Panc1 (cell line): Measurements from ENCODE around the gene HCK. TPM values are rescaled to one million over a fixed set of nuclear protein-coding genes. Genes with fewer than 3 reads are reported as not detected.

Experiments
- ATAC-seq: fragments of 200-7000 bp; cut with Tn5 transposase; 2 replicates; pipeline ENCODE4 v1.9.1; 2020; ENCODE audit warnings: mild to moderate bottlenecking, moderate library complexity
- BruUV-seq: library from RNA; stranded (reverse); fragments of 400-500 nt; replicated peaks from 2 replicates; lab custom pipeline; 2021; lab: Mats Ljungman, UMichigan
- CTCF ChIA-PET: fragments of 300-600 bp; sonication (Branson Sonifier 250); formaldehyde crosslinking; loops from one replicate; lab custom pipeline; 2022; ENCODE audit warnings: antibody characterized with exemption; lab: Charles Lee
- POLR2A ChIA-PET: fragments of 300-600 bp; sonication (Branson Sonifier 250); formaldehyde crosslinking; loops from one replicate; lab custom pipeline; 2022; ENCODE audit warnings: antibody characterized with exemption; lab: Charles Lee
- DNase-seq: peaks from one replicate; pipeline ENCODE4 v3.0.0-alpha.2; 2010; ENCODE audit warnings: low read depth, low spot score
- H3K27ac ChIP-seq: 2 replicates; pipeline ENCODE4 v1.5.1; 2011; ENCODE audit warnings: mild to moderate bottlenecking, low read length, inconsistent platforms
- H3K27me3 ChIP-seq: fragments of 200-500 bp; sonication (Bioruptor generic); 2 replicates; pipeline ENCODE4 v1.6.0; 2014; ENCODE audit warnings: low read length, inconsistent platforms; ENCODE audit not compliant: control insufficient read depth, insufficient read depth
- H3K36me3 ChIP-seq: fragments of 200-500 bp; sonication (Bioruptor generic); 2 replicates; pipeline ENCODE4 v1.5.1; 2014; ENCODE audit warnings: inconsistent platforms, mild to moderate bottlenecking, low read length, moderate library complexity; ENCODE audit not compliant: control insufficient read depth, insufficient read depth
- H3K4me1 ChIP-seq: 2 replicates; pipeline ENCODE4 v1.5.1; 2011; ENCODE audit warnings: inconsistent platforms, mild to moderate bottlenecking, low read length, moderate library complexity; ENCODE audit not compliant: control insufficient read depth, insufficient read depth
- H3K4me3 ChIP-seq, 2 experiments: 2 replicates each; pipeline ENCODE4 v1.5.1; 2011 to 2012; ENCODE audit warnings: low read depth in 2 of 2, low read length in 2 of 2, mild to moderate bottlenecking in 2 of 2, inconsistent platforms in 1 of 2, moderate library complexity in 1 of 2
- H3K9me3 ChIP-seq: fragments of 200-500 bp; sonication (Bioruptor generic); 2 replicates; pipeline ENCODE4 v1.5.1; 2014; ENCODE audit warnings: low read depth, mild to moderate bottlenecking, inconsistent platforms, low read length, moderate library complexity; ENCODE audit not compliant: control insufficient read depth, insufficient read depth
- CTCF ChIP-seq: fragments of 450-650 bp; IDR thresholded peaks from 2 replicates; pipeline ENCODE4 v1.5.1; 2017; ENCODE audit warnings: mild to moderate bottlenecking
- POLR2AphosphoS5 ChIP-seq: IDR thresholded peaks from 2 replicates; pipeline ENCODE4 v1.6.1; 2012; ENCODE audit warnings: mild to moderate bottlenecking, low read depth, low read length, moderate library complexity
- REST ChIP-seq, 2 experiments: IDR thresholded peaks; 2 replicates each; pipeline ENCODE4 v1.6.1; 2011 to 2012; ENCODE audit warnings: low read depth in 2 of 2, control low read depth in 1 of 2, low read length in 1 of 2, mild to moderate bottlenecking in 1 of 2, moderate library complexity in 1 of 2; ENCODE audit not compliant: insufficient read depth in 1 of 2
- SIN3A ChIP-seq: IDR thresholded peaks from 2 replicates; pipeline ENCODE4 v1.6.1; 2012; ENCODE audit warnings: low read depth, mild to moderate bottlenecking, low read length, moderate library complexity, borderline replicate concordance; ENCODE audit not compliant: insufficient read depth
- TCF7L2 ChIP-seq: IDR thresholded peaks from 2 replicates; pipeline ENCODE4 v1.6.1; 2011; ENCODE audit warnings: mild to moderate bottlenecking, low read depth, low read length, inconsistent platforms
- in situ Hi-C: cut with HindIII; loops from 2 replicates; pipeline ENCODE4 v1.10.0; 2016; ENCODE audit warnings: low sequenced_read_pairs, low pct_unique_long_range_greater_than_20kb
- intact Hi-C: fragments of 100-400 bp; cut with micrococcal nuclease; formaldehyde crosslinking; loops from one replicate; pipeline ENCODE4 v1.10.0; 2022; ENCODE audit not compliant: unreplicated experiment
- total RNA-seq: library from RNA; stranded (reverse); gene quantifications from one replicate; pipeline ENCODE4 v1.2.1, GENCODE V29; 2021; ENCODE audit not compliant: unreplicated experiment

HCK gene
- total RNA-seq, 1 experiment from 2014 or later: 0.98 TPM

GRCh38 chr20:32068174-32068573, 16.1 kb downstream of the HCK start:
- in situ Hi-C loops (no loop called here), intact Hi-C loops (no loop called here)
- DNase-seq (no peak), ATAC-seq (no peak)
- CTCF ChIA-PET: no interaction called here
- H3K36me3 ChIP-seq: no peaks in the 10 kb centered on the region
- peaks cover 5% of the 10 kb centered on the region; the same call in 1 of the 2 replicates for H3K27me3 ChIP-seq
- no peak overlapping the region for H3K4me3 ChIP-seq
- H3K9me3 ChIP-seq: no peaks in the 10 kb centered on the region
- no peak for TF ChIP-seq TCF7L2
- no peak for TF ChIP-seq REST (IDR thresholded peaks at IDR 0.05; ENCODE audit: insufficient read depth in 1 of 2, low read depth in 2 of 2, low read length in 1 of 2)
- TF ChIP-seq POLR2AphosphoS5: no peak
- no peak for TF ChIP-seq CTCF
- TF ChIP-seq SIN3A: no peak
- H3K4me1 ChIP-seq: no peaks in the 10 kb centered on the region
- BruUV-seq: no TSS peak
- H3K27ac ChIP-seq: no peak overlapping the region
- POLR2A ChIA-PET: no interaction called here

- TF ChIP-seq POLR2AphosphoS5: no peak
- TF ChIP-seq CTCF: no peak
- TF ChIP-seq TCF7L2: no peak
- TF ChIP-seq REST (IDR thresholded peaks at IDR 0.05; ENCODE audit: insufficient read depth in 1 of 2, low read depth in 2 of 2, low read length in 1 of 2): no peak
- no peak for TF ChIP-seq SIN3A
- BruUV-seq: no TSS peak
- no peak for DNase-seq
- ChIA-PET POLR2A (no interaction called here), CTCF (no interaction called here)
- H3K27me3 ChIP-seq: peaks cover 5% of the 10 kb centered on the region; the same call in 1 of the 2 replicates
- intact Hi-C loops: loop anchor here (5.0 kb wide), 1 partner anchor 32 kb away; no protein-coding TSS in a partner anchor
- ATAC-seq: no peak
- H3K27ac ChIP-seq: no peak overlapping the region
- in situ Hi-C loops: no loop called here
- H3K36me3 ChIP-seq: no peaks in the 10 kb centered on the region
- H3K4me1 ChIP-seq: no peaks in the 10 kb centered on the region
- H3K9me3 ChIP-seq: no peaks in the 10 kb centered on the region
- no peak overlapping the region for H3K4me3 ChIP-seq
Observed at GRCh38 chr20:32069711-32070110, 17.7 kb downstream of the HCK start.
